ENCODE results near the gene ARGLU1.
A peak's percentile ranks its signal among the peaks of the same experiment; 100 is the strongest.

Gene ARGLU1

GRCh38 chr13:106537521-106537920 lies 30.4 kb downstream of the ARGLU1 start:
- Histone ChIP-seq H3K4me1 (ENCODE audit: control insufficient read depth in 1 of 2, insufficient read depth in 2 of 2, low read length in 2 of 2) (peaks cover 0 to 10% of the 10 kb centered on the region in 2 donors), H3K36me3 (ENCODE audit: control insufficient read depth in 1 of 2, insufficient read depth in 2 of 2, low read length in 2 of 2) (peaks cover 2 to 9% of the 10 kb centered on the region in 2 donors), H3K9me3 (ENCODE audit: control insufficient read depth in 1 of 2, low read length in 2 of 2) (no peaks in the 10 kb centered on the region), H3K27me3 (ENCODE audit: low read depth, low read length) (no peaks in the 10 kb centered on the region), H3K27ac (ENCODE audit: low read length) (no peak overlapping the region), H3K4me3 (ENCODE audit: low read depth in 1 of 2, low read length in 2 of 2) (no peak overlapping the region)

- H3K27me3 ChIP-seq (ENCODE audit: low read depth, low read length) = no peaks in the 10 kb centered on the region
- peak overlapping the region; percentile 62 to 82 for H3K4me3 ChIP-seq (ENCODE audit: low read depth in 1 of 2, low read length in 2 of 2)
- H3K4me1 ChIP-seq (ENCODE audit: control insufficient read depth in 1 of 2, insufficient read depth in 2 of 2, low read length in 2 of 2) = peaks cover 0 to 13% of the 10 kb centered on the region in 2 donors
- H3K36me3 ChIP-seq (ENCODE audit: control insufficient read depth in 1 of 2, insufficient read depth in 2 of 2, low read length in 2 of 2) = peaks cover 0 to 9% of the 10 kb centered on the region in 2 donors
- peak overlapping the region; percentile 4 for H3K27ac ChIP-seq (ENCODE audit: low read length)
- no peaks in the 10 kb centered on the region for H3K9me3 ChIP-seq (ENCODE audit: control insufficient read depth in 1 of 2, low read length in 2 of 2)
These were observed 31.5 kb downstream of the ARGLU1 start for GRCh38 chr13:106536244-106537034.

- no peaks in the 10 kb centered on the region for H3K27me3 ChIP-seq (ENCODE audit: low read depth, low read length)
- H3K4me3 ChIP-seq (ENCODE audit: low read depth in 1 of 2, low read length in 2 of 2) = peak within 1 kb of the TSS; percentile 75 to 82
- H3K4me1 ChIP-seq (ENCODE audit: control insufficient read depth in 1 of 2, insufficient read depth in 2 of 2, low read length in 2 of 2) = peaks cover 0 to 13% of the 10 kb centered on the region in 2 donors
- peak within 1 kb of the TSS; percentile 90 for H3K27ac ChIP-seq (ENCODE audit: low read length)
- H3K36me3 ChIP-seq (ENCODE audit: control insufficient read depth in 1 of 2, insufficient read depth in 2 of 2, low read length in 2 of 2) = peaks cover 0 to 2% of the 10 kb centered on the region in 2 donors
- no peaks in the 10 kb centered on the region for H3K9me3 ChIP-seq (ENCODE audit: control insufficient read depth in 1 of 2, low read length in 2 of 2)
These were observed 32.2 kb downstream of the ARGLU1 start, which contains the start of gene EFNB2 for GRCh38 chr13:106535552-106536243. EFNB2 (minus strand) TSS chr13:106535662; CDS start chr13:106534964, 698 bp downstream.

DNA sequence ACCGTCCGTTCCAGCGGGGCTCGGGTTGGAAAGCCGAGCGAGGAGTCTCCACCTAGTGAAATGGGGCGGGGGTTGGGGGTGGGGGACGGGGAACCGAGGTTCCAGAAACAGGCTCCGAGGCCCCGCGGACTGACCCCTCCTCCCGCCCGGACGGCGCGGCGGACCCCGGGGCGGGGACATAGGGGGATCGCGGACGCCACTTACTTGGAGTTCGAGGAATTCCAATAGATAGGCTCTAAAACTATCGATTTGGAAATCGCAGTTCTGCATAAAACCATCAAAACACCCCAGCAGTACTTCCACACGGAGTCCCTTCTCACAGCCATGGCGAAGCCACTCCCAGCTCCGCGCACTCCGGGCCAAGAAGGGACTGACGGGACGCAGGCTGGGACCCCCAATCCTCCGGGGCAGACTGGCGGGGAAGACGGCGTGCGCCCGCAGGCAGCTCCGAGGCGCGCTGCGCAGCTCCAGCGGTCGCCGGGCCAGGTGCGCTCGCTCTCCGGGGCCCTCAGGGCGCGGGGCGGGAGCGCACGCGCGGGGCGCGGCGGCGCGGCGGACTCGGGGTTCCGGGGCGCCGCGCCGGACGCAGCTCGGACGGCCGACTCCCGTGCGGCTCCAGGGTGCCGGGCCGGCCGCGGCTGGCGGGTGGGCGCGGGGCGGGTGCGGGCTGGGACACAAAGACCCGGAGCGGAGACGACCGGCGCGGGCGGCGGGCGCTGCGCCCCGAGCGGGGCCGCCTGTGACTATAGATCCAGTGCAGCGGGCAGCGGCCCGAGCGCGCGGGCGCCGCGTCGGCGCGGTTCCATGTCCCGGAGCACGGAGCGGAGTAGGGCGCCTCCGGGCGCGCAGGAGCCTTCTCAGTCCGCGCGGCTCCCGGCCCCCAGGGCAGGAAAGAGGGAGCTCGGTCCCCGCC lies 33.0 kb downstream of the ARGLU1 start:
- peak overlapping the region; percentile 75 to 82 for H3K4me3 ChIP-seq (ENCODE audit: low read depth in 1 of 2, low read length in 2 of 2)
- no peaks in the 10 kb centered on the region for H3K27me3 ChIP-seq (ENCODE audit: low read depth, low read length)
- H3K36me3 ChIP-seq (ENCODE audit: control insufficient read depth in 1 of 2, insufficient read depth in 2 of 2, low read length in 2 of 2) = no peaks in the 10 kb centered on the region
- H3K9me3 ChIP-seq (ENCODE audit: control insufficient read depth in 1 of 2, low read length in 2 of 2) = no peaks in the 10 kb centered on the region
- H3K4me1 ChIP-seq (ENCODE audit: control insufficient read depth in 1 of 2, insufficient read depth in 2 of 2, low read length in 2 of 2) = peaks cover 0 to 13% of the 10 kb centered on the region in 2 donors
- H3K27ac ChIP-seq (ENCODE audit: low read length) = peak overlapping the region; percentile 90

GRCh38 chr13:106533943-106534638 lies 33.8 kb downstream of the ARGLU1 start:
- Histone ChIP-seq H3K4me3 (ENCODE audit: low read depth in 1 of 2, low read length in 2 of 2) (peak overlapping the region; percentile 70 to 75), H3K9me3 (ENCODE audit: control insufficient read depth in 1 of 2, low read length in 2 of 2) (no peaks in the 10 kb centered on the region), H3K27me3 (ENCODE audit: low read depth, low read length) (no peaks in the 10 kb centered on the region), H3K4me1 (ENCODE audit: control insufficient read depth in 1 of 2, insufficient read depth in 2 of 2, low read length in 2 of 2) (peaks cover 0 to 13% of the 10 kb centered on the region in 2 donors), H3K27ac (ENCODE audit: low read length) (peak overlapping the region; percentile 90), H3K36me3 (ENCODE audit: control insufficient read depth in 1 of 2, insufficient read depth in 2 of 2, low read length in 2 of 2) (no peaks in the 10 kb centered on the region)

- Histone ChIP-seq H3K4me3 (ENCODE audit: low read depth in 1 of 2, low read length in 2 of 2) (peak overlapping the region; percentile 70 to 75), H3K9me3 (ENCODE audit: control insufficient read depth in 1 of 2, low read length in 2 of 2) (no peaks in the 10 kb centered on the region), H3K27ac (ENCODE audit: low read length) (peak overlapping the region; percentile 90), H3K27me3 (ENCODE audit: low read depth, low read length) (no peaks in the 10 kb centered on the region), H3K4me1 (ENCODE audit: control insufficient read depth in 1 of 2, insufficient read depth in 2 of 2, low read length in 2 of 2) (peaks cover 0 to 13% of the 10 kb centered on the region in 2 donors), H3K36me3 (ENCODE audit: control insufficient read depth in 1 of 2, insufficient read depth in 2 of 2, low read length in 2 of 2) (no peaks in the 10 kb centered on the region)
These were observed 34.6 kb downstream of the ARGLU1 start for GRCh38 chr13:106533101-106533942.

DNA sequence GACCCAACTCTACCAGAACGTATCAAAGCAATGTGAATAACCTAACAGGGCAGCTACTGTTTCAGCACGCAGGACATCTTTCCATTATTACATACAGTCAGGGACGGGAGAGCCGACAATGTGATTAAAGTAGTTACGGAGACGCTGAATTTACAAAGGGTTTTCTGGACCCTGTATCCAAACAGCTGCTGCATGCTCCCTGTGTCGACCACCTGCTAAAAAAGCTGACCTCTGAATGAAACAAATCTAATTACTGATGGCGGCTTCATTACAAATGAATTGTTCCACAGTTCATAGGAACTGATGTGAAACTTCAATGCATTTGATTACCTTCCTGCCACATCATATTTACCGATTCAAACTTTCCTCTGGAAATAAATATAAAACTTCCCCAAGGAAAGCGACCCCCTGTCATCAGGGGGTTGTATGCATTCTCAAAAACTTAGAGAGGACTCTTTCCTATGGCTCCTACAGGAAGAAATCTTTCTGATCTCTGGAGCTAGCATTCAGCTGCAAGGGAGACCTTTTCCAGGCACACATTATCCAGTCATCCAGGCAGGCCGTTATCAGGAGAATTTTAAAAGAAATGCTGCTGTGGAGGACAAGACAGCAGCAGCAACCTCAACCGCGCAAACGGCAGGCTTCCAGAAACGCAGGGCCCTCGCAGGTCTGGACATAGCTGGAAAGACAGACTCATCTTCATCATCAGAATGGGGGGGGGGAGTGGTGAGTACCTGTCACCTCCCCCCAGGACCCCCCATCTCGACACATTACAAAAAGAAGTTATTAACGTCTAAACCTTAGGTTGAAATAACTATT lies 35.6 kb downstream of the ARGLU1 start:
- no peaks in the 10 kb centered on the region for H3K36me3 ChIP-seq (ENCODE audit: control insufficient read depth in 1 of 2, insufficient read depth in 2 of 2, low read length in 2 of 2)
- H3K4me1 ChIP-seq (ENCODE audit: control insufficient read depth in 1 of 2, insufficient read depth in 2 of 2, low read length in 2 of 2) = peaks cover 0 to 20% of the 10 kb centered on the region in 2 donors
- no peaks in the 10 kb centered on the region for H3K27me3 ChIP-seq (ENCODE audit: low read depth, low read length)
- peak overlapping the region; percentile 86 for H3K27ac ChIP-seq (ENCODE audit: low read length)
- peak overlapping the region; percentile 70 to 75 for H3K4me3 ChIP-seq (ENCODE audit: low read depth in 1 of 2, low read length in 2 of 2)
- H3K9me3 ChIP-seq (ENCODE audit: control insufficient read depth in 1 of 2, low read length in 2 of 2) = no peaks in the 10 kb centered on the region

DNA sequence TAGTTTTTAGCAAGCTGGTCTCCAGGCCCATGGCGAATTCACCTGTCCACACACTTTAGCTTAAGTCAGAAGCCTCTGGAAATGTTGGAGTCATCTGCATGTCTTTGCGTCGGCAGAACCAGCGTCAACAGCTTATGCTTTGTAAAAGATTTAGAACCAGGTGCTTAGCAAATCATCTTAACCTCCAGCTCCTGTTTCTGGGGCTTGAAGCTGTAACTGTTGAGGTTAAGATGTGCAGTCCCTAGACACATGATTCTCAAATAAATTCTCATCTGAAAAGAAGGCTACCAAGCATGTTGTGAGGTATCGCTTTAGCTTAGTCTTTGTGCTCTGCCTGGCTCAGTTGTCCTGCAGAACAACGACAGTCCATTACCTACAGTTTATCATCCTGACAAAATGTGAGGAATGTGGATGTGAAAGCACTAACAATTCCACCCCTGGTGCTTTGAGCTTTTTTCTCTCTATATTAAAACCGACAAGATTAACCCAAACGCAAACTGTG lies 36.9 kb downstream of the ARGLU1 start:
- no peaks in the 10 kb centered on the region for H3K9me3 ChIP-seq (ENCODE audit: control insufficient read depth in 1 of 2, low read length in 2 of 2)
- no peaks in the 10 kb centered on the region for H3K36me3 ChIP-seq (ENCODE audit: control insufficient read depth in 1 of 2, insufficient read depth in 2 of 2, low read length in 2 of 2)
- H3K4me1 ChIP-seq (ENCODE audit: control insufficient read depth in 1 of 2, insufficient read depth in 2 of 2, low read length in 2 of 2) = peaks cover 0 to 20% of the 10 kb centered on the region in 2 donors
- peak overlapping the region; percentile 70 to 75 for H3K4me3 ChIP-seq (ENCODE audit: low read depth in 1 of 2, low read length in 2 of 2)
- no peaks in the 10 kb centered on the region for H3K27me3 ChIP-seq (ENCODE audit: low read depth, low read length)
- H3K27ac ChIP-seq (ENCODE audit: low read length) = peak overlapping the region; percentile 35

DNA sequence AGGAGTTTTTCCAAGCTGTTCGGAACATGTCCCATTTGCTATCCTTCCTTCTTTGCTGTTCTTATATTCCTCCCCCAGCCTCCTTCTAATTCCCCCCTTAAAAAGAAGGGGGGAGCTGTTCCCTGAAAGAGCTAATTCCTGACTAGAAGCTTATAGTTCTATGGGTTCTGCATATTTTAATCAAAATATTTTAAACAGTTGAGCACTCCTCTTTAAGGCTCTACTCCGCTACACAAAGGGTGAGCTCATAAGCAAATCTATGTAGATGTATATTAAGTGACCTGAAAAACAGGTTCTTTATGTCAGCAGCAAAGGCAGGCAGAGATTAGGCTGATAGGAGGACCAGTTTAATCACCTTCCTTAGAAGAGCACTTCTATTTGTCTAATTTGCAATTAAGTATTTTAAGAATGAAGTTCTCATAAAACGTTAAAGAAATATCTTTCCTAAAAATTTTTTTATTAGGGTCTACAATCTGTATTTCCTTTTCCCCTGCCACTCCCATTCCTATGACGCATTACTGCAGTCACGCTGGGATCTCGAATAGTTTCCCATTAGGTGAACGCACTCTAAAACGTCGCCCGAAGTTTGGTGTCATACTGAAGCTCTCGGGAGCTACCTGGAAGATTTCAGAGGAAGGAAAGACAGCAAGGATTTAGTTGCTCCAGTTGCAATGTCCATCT lies 37.6 kb downstream of the ARGLU1 start:
- Histone ChIP-seq H3K36me3 (ENCODE audit: control insufficient read depth in 1 of 2, insufficient read depth in 2 of 2, low read length in 2 of 2) (no peaks in the 10 kb centered on the region), H3K27ac (ENCODE audit: low read length) (peak overlapping the region; percentile 35), H3K4me1 (ENCODE audit: control insufficient read depth in 1 of 2, insufficient read depth in 2 of 2, low read length in 2 of 2) (peaks cover 0 to 20% of the 10 kb centered on the region in 2 donors), H3K4me3 (ENCODE audit: low read depth in 1 of 2, low read length in 2 of 2) (peak overlapping the region; percentile 10 to 75), H3K9me3 (ENCODE audit: control insufficient read depth in 1 of 2, low read length in 2 of 2) (no peaks in the 10 kb centered on the region), H3K27me3 (ENCODE audit: low read depth, low read length) (no peaks in the 10 kb centered on the region)

All from muscle layer of duodenum (tissue), 2 donors.